Measurements from ENCODE around the gene DIMT1.

GRCh38 chr5:62375627-62376026, 28.1 kb downstream of the DIMT1 start:
- TF ChIP-seq, protein P1, sequence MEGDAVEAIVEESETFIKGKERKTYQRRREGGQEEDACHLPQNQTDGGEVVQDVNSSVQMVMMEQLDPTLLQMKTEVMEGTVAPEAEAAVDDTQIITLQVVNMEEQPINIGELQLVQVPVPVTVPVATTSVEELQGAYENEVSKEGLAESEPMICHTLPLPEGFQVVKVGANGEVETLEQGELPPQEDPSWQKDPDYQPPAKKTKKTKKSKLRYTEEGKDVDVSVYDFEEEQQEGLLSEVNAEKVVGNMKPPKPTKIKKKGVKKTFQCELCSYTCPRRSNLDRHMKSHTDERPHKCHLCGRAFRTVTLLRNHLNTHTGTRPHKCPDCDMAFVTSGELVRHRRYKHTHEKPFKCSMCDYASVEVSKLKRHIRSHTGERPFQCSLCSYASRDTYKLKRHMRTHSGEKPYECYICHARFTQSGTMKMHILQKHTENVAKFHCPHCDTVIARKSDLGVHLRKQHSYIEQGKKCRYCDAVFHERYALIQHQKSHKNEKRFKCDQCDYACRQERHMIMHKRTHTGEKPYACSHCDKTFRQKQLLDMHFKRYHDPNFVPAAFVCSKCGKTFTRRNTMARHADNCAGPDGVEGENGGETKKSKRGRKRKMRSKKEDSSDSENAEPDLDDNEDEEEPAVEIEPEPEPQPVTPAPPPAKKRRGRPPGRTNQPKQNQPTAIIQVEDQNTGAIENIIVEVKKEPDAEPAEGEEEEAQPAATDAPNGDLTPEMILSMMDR (optimal IDR thresholded peaks at IDR 0.05 in 1 of 3, IDR thresholded peaks at IDR 0.05 in 1 of 3, conservative IDR thresholded peaks at IDR 0.05 in 1 of 3; ENCODE audit: extremely low read depth in 1 of 3, insufficient read depth in 2 of 3, low read length in 3 of 3), result no peak
- no peak for TF ChIP-seq EZH2 (IDR thresholded peaks at IDR 0.05; ENCODE audit: low read length)

Measured in keratinocyte (primary cell).